Measurements from ENCODE around the gene STT3B.

- TF ChIP-seq CTCF (IDR thresholded peaks at IDR 0.05) (no peak), ZFX (IDR thresholded peaks at IDR 0.05; ENCODE audit: borderline replicate concordance) (no peak)
These were observed 122.3 kb downstream of the STT3B start for GRCh38 chr3:31654998-31655397.

All from 22Rv1 (cell line).